ENCODE results near the gene GSTK1.
"Not testable (repeated sequence)": the region's sequence is repeated elsewhere in the genome, so short reads cannot be mapped to it uniquely, and the experiment has no call there.

GSTK1 gene

GRCh38 chr7:143239813-143240212 lies 23.4 kb upstream of the GSTK1 start:
- DNase-seq = no peak

DNA sequence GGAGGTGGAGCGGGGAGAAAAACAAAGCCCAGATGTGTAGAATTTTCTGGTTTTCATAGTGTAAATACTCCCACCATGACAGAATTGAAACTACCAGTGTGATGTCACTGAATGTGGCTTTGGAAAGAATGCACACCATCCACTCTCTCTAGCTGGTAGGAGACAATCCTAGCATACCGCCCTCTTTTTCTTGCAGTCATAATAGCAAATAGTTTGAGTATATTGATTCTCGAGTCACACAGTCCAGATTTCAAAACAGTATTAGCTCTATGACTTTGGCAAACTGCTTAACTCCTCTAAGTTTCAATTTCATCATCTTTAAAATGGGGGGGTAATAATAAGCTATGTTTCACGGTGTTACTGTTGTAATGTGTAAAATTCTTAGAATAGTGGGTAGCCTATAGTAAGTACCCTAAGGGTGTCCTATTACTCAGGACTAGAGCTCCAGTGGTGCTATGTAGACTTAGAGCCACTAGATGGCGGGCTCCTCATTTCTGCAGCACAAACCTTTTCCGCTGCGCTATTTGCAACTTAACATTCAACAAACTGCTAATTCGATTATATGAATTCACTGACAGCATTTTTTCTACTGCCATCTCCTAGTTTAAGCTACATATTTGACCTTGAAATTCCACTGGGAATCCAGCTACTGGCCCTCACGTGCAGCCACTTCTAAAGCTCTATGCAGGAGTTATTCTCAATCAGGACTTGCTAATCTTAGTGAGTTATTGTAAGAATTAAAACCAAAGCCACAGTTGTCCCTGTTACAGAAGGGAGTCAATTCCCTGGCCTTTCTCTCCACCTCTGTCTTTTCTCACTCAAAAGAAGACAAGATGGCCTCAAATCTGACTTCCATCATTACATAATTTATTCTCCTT lies 22.7 kb upstream of the GSTK1 start:
- DNase-seq = peak; percentile 63 to 72

- DNase-seq = no peak
These were observed 20.9 kb upstream of the GSTK1 start for GRCh38 chr7:143242306-143242705.

- no peak for DNase-seq
These were observed 20.1 kb upstream of the GSTK1 start for GRCh38 chr7:143243111-143243510.

DNA sequence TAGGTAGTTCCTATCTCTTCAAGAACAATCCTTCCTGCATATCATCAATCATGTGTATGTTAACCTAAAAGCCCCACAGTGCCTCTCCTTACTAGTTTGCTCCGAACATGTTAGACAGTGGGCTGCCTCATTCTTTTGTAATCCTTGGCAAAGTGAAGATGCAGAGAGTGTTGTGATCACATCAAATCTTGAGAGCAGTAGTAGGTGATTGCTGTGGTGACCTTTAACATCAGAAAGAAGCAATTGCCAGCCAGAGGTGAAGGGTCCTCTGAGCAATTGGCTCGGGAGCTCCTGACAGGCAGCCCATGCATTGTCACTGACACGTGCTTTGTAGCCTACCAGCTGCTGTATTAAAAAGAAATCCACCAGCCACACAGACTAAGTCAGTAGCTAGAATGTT lies 19.6 kb upstream of the GSTK1 start:
- no peak for DNase-seq

DNA sequence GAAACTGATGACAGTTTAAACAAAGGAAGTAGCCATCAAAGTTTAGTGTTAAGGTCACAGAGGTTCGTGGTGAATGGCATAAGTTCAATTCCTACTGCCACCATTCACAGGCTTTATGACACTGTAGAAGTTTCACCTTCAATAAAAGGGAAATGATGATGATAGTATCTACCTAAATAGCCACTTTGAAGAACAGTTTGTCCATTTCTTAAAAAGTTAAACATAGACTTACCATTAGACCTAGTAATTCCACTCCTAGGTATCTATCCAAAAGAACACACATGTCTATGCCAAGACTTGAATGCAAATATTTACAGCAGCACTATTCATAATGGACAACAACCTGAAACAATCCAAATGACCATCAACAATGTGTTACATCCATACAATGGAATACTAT lies 18.9 kb upstream of the GSTK1 start:
- no peak for DNase-seq

GRCh38 chr7:143245123-143245522 lies 18.1 kb upstream of the GSTK1 start:
- DNase-seq = no peak

DNA sequence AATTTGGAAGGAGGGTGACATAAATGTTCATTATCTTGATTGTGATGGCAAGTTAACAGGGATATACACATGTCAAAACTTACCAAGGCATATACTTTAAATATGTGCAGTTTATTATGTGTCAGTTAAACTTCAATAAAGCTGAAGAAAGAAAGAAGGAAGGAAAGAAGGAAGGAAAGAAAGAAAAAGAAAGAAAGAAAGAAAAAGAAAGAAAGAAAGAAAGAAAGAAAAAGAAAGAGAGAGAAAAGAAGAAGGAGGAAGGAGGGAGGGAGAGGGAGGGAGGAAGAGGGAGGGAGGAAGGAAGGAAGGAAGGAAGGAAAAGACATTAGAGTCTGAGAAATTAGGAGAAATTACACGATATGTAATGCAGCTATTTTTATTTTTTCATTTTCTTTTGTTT lies 15.9 kb upstream of the GSTK1 start:
- no peak for DNase-seq

- DNase-seq = no peak
These were observed 14.4 kb upstream of the GSTK1 start for GRCh38 chr7:143248761-143249354.

GRCh38 chr7:143250199-143250598 lies 13.0 kb upstream of the GSTK1 start:
- DNase-seq = no peak

GRCh38 chr7:143250822-143251221 lies 12.4 kb upstream of the GSTK1 start:
- no peak for DNase-seq

DNA sequence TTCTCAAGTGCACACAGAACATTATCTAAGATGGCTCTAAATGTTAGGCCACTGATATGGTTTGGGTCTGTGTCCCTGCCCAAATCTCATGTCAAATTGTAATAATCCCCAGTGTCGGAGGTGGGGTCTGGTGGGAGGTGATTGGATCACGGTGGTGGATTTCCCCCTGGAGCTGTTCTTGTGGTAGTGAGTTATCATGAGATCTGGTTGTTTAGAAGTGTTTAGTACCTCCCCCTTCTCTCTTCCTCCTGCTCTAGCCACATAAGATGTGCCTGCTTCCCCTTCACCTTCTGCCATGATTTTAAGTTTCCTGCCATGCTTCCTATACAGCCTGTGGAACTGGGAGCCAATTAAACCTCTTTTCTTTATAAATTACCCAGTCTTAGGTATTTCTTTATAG lies 11.2 kb upstream of the GSTK1 start:
- DNase-seq = no peak

DNA sequence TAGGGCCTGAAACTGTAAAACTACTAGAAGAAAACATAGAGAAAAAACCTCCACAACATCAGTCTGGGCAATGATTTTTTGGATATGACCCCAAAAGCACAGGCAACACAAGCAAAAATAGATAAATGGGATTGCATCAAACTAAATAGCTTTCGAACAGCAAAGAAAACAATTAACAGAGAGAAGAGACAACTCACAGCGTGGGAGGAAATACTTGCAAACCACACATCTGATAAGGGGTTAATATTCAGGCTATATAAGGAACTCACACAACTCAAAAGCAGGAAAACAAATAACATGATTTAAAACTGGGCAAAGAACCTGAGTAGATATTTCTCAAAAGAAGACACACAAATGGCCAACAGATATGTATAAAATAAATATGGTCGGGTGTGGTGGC lies 7.7 kb upstream of the GSTK1 start:
- no peak for DNase-seq

DNA sequence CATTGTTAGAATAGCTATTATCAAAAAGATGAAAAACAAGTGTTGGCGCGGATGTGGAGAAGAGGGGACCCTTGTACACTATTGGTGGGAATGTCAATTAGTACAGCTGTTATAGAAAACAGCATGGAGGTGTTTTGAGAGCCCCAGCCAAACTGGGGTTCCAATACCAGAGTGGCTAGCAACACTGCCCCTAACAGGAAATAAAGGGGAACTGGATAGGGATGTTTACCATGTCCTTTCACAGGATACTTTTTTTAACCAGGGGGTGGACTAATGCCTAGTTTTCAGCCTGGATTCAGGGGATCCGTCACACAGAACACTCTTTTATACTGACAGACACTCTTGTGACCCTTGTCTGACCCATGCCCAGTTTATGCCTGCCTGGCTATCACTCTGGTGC lies 6.9 kb upstream of the GSTK1 start:
- DNase-seq = no peak

- no peak for DNase-seq
These were observed 6.3 kb upstream of the GSTK1 start for GRCh38 chr7:143256932-143257331.

GRCh38 chr7:143257501-143257900 lies 5.7 kb upstream of the GSTK1 start:
- no peak for DNase-seq

- DNase-seq = no peak
These were observed 4.4 kb upstream of the GSTK1 start for GRCh38 chr7:143258831-143259230.

GRCh38 chr7:143259765-143260164 lies 3.5 kb upstream of the GSTK1 start:
- no peak for DNase-seq

GRCh38 chr7:143261901-143262300 lies 1.3 kb upstream of the GSTK1 start:
- no peak for DNase-seq

- DNase-seq = not testable (repeated sequence)
These were observed 941 bp downstream of the GSTK1 start for GRCh38 chr7:143264196-143264568.

DNA sequence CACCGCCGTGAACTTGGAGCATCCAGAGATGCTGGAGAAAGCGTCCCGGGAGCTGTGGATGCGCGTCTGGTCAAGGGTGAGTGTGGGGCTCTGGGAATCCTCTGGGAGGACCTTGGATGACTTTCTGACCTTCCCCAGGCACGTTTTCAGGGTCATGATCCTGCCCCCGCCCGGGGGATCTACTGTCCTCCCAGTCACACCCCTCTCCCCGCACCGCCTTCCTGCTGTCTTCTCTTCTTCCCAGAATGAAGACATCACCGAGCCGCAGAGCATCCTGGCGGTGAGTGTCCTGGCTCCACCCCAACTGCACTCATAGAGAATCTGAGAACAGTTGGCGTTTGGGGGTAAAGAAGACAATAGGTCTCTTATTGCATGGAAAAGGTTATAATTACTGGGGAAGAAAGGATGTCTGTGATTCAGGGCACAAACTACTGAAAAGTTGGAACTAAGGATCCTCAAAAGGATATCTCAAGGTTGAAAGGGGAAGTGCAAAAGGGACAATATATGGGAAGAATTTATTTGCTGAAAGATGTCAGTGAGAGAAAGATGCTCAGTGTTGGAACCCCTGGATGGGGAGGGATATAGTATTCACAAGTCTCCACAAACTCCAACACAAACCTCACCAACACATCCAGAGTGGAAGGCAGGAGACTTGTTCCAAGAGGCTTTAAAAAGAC lies 1.9 kb downstream of the GSTK1 start:
- DNase-seq = no peak

DNA sequence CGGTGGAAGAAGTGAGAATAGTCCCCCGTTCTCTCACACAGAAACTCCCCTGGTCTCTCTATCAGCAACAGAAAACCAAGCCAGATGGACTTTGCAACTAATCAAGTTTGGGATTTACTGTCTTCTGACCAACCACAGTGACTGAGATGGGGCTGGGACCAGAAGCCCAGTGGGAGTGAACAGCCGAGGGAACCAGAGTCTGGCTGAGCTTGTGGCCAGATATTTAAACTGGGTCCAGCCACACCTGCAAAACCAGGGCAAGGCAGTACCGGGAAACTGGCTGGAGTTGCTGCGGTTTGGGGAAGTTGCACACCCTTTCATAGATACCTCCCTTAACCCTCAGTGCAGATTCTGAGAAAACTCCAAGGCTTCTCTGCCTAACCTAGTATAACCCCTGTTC lies 6.0 kb downstream of the GSTK1 start:
- DNase-seq = no peak

GRCh38 chr7:143271240-143271639 lies 8.0 kb downstream of the GSTK1 start:
- no peak for DNase-seq

DNA sequence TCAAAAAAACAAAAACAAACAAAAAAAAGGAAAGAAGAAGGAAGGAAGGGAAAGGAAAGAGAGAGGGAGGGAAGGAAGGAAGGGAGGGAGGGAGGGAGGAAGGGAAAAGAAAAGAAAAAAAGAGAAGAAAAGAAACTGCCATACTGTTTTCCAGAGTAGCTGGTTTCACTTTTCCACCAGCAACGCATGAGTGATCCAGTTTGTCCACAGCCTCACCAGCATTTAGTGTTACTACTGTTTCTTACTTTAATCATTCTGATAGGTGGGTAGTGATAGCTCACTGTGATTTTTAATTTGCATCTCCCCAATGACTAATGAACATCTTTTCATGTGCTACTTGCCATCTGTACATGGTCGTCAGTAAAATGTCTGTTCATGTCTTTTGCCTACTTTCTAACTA lies 9.6 kb downstream of the GSTK1 start:
- DNase-seq = no peak

Data from activated T-cell treated with anti-CD3 and anti-CD28 coated beads, Interleukin-2, amount 50 U/mL, for 48 hours (primary cell).